ENCODE data around the gene HINT1. TPM values are rescaled to one million over a fixed set of nuclear protein-coding genes. Genes with fewer than 3 reads are reported as not detected.

HINT1 gene
- total and polyA plus RNA-seq, 7 donors = 135 to 852 (median 261) TPM

DNA sequence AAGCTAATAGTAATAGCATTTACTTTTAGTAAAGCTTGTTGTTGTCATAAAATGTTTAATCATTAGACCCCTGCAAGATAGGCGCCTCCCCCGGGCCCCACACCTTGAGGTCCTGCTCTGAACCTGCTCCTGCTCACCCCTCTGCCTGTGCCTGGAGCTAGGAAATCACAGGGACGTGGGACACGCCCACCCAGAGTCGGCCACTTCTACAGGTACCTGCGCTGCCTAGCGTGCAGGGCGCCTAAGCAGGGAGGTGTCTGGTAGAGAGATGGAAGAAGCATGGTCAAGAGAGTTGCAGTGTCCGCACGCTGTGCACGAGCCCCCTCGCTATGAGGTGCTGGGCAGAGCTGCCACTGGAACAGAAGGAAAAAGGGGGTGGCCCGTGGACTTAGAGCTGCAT is 52.6 kb downstream of the HINT1 start:
- WGBS, 2 donors = 94 to 95% methylated on average over 13 of the region's 13 CpGs
- H3K36me3 ChIP-seq = no peaks in the 10 kb centered on the region
- no peaks in the 10 kb centered on the region for H3K4me1 ChIP-seq
- H3K9me3 ChIP-seq = no peaks in the 10 kb centered on the region
- intact Hi-C loops (cut with DNase I) = loop anchor here (10.0 kb wide), 1 partner anchor 1208 kb away; the partner anchor contains the start of gene CHSY3
- H3K4me3 ChIP-seq = no peak overlapping the region
- DNase-seq = no peak
- no peaks in the 10 kb centered on the region for H3K27me3 ChIP-seq
- TF ChIP-seq, protein P1, sequence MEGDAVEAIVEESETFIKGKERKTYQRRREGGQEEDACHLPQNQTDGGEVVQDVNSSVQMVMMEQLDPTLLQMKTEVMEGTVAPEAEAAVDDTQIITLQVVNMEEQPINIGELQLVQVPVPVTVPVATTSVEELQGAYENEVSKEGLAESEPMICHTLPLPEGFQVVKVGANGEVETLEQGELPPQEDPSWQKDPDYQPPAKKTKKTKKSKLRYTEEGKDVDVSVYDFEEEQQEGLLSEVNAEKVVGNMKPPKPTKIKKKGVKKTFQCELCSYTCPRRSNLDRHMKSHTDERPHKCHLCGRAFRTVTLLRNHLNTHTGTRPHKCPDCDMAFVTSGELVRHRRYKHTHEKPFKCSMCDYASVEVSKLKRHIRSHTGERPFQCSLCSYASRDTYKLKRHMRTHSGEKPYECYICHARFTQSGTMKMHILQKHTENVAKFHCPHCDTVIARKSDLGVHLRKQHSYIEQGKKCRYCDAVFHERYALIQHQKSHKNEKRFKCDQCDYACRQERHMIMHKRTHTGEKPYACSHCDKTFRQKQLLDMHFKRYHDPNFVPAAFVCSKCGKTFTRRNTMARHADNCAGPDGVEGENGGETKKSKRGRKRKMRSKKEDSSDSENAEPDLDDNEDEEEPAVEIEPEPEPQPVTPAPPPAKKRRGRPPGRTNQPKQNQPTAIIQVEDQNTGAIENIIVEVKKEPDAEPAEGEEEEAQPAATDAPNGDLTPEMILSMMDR (IDR thresholded peaks at IDR 0.05) = no peak
- TF ChIP-seq POLR2A (IDR thresholded peaks at IDR 0.05) (no peak), EP300 (IDR thresholded peaks at IDR 0.05) (no peak), POLR2AphosphoS5 (IDR thresholded peaks at IDR 0.05) (no peak)
- no peak overlapping the region for H3K27ac ChIP-seq

DNA sequence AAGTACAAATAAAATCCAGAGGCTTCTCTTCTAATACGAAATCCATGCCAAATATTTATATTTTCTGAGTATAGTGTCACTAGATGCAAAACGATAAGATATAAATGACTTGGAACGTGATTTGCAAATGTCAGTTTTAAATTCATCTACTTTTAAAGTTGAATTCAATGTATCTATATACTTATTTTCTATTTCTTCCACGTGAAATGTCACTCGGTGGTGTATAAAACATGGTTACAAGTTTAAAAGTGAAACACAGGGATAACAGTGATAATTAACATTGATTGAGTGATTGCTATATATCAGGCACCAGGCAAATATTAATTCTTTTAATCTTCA is 54.8 kb downstream of the HINT1 start:
- Histone ChIP-seq H3K27ac (no peak overlapping the region), H3K27me3 (no peaks in the 10 kb centered on the region), H3K36me3 (no peaks in the 10 kb centered on the region), H3K9me3 (no peaks in the 10 kb centered on the region), H3K4me1 (no peaks in the 10 kb centered on the region), H3K4me3 (no peak overlapping the region)
- intact Hi-C loops (cut with DNase I) = loop anchor here (10.0 kb wide), 1 partner anchor 1205 kb away; the partner anchor contains the start of gene CHSY3
- 14 to 27% methylated on average over 5 of the region's 5 CpGs for WGBS, 2 donors
- no peak for DNase-seq
- no peak for TF ChIP-seq EP300 (IDR thresholded peaks at IDR 0.05)
- TF ChIP-seq POLR2A (IDR thresholded peaks at IDR 0.05) = no peak
- TF ChIP-seq, protein P1 (IDR thresholded peaks at IDR 0.05) = no peak
- no peak for TF ChIP-seq POLR2AphosphoS5 (IDR thresholded peaks at IDR 0.05)

DNA sequence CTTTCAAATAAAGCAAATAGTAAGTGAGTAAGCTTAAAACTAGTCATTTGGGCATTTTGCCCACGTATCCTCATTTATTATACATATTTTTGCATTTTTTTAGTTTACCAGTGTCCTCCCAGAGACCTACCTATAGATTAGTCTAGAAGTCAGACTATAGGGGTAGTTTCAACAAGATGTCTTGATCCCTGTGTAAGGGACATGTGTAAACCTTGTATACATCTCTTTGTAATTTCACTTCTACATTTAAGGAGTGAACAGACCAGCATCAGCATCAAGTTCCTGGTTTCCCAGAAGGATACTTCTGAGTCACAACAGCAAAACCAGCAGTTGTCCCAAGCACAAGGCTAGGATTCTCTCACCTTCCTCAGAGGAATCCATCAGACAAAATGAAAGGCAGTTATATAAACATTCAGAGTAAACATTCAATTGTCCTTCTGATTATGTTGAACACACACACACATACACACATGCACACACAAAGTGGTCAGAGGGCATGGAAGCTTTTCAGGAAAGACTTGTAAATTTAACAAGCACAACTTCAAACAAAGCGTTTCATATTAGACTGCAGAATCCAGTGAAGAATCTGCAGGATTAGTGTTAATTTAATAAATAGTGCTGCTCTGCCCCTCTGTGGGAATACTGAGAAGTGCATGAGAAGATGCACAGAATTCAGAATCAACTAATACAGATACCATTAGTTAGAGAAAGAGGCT is 55.4 kb downstream of the HINT1 start:
- H3K9me3 ChIP-seq = no peaks in the 10 kb centered on the region
- WGBS, 2 donors = 20 to 43% methylated on average over 2 of the region's 2 CpGs
- H3K4me3 ChIP-seq = no peak overlapping the region
- no peak for TF ChIP-seq EP300 (IDR thresholded peaks at IDR 0.05)
- TF ChIP-seq, protein P1 (IDR thresholded peaks at IDR 0.05) = peak in 3 of 4 experiments; percentile 57 to 60 (median 59)
- no peak overlapping the region for H3K27ac ChIP-seq
- no peaks in the 10 kb centered on the region for H3K27me3 ChIP-seq
- intact Hi-C loops (cut with DNase I) = loop anchor here (10.0 kb wide), 1 partner anchor 1205 kb away; the partner anchor contains the start of gene CHSY3
- H3K4me1 ChIP-seq = no peaks in the 10 kb centered on the region
- no peaks in the 10 kb centered on the region for H3K36me3 ChIP-seq
- no peak for DNase-seq

Other genes starting within 250 kb of the HINT1 start
- gene LYRM7, start 5.7 kb upstream of the HINT1 start, total RNA-seq = 10 to 100 TPM in 1 of 4 donors, 1 to 10 TPM in 3; 6.4 to 10.7 (median 9.0) TPM
- gene LYRM7, start 5.7 kb upstream of the HINT1 start, polyA plus RNA-seq = 10 to 100 TPM in 1 of 3 donors, 1 to 10 TPM in 2; 5.7 to 11.8 (median 8.4) TPM
- gene CDC42SE2, start 98.8 kb upstream of the HINT1 start, total RNA-seq = 10 to 100 TPM; 24.1 to 33.2 (median 28.6) TPM
- 100 to 1,000 TPM in 1 of 3 donors, 10 to 100 TPM in 2; 67.1 to 109 (median 74.5) TPM for gene CDC42SE2, start 98.8 kb upstream of the HINT1 start, polyA plus RNA-seq